HepG2 (cell line): ENCODE data around the gene ASF1B. TPM values are rescaled to one million over a fixed set of nuclear protein-coding genes. Genes with fewer than 3 reads are reported as not detected.

Experiments
- MYC ChIP-seq: sonication (generic); formaldehyde crosslinking; IDR thresholded peaks from 2 replicates; pipeline ENCODE4 v1.9.0; 2021; ENCODE audit warnings: missing genetic modification reagents, borderline replicate concordance
- ZBTB40 ChIP-seq, 2 experiments: fragments of 450-650 bp in 1 of 2; sonication (generic) in 1 of 2; formaldehyde crosslinking in 1 of 2; IDR thresholded peaks; 2 replicates each; pipeline versions ENCODE4 v1.6.1 to v1.8.0; 2016 to 2022; ENCODE audit warnings: antibody characterized with exemption in 1 of 2, mild to moderate bottlenecking in 1 of 2, missing genetic modification reagents in 1 of 2
- ZNF609 ChIP-seq: sonication (generic); formaldehyde crosslinking; IDR thresholded peaks from 2 replicates; pipeline ENCODE4 v1.4.0; 2020; ENCODE audit warnings: mild to moderate bottlenecking, missing genetic modification reagents, borderline replicate concordance
- polyA plus RNA-seq, 8 experiments: library from polyadenylated mRNA; depleted of rRNA in 3 of 8; stranded (reverse) in 7 of 8; unstranded in 1 of 8; fragments of >200 nt; fragmentation: Illumina TruSeq in 4 of 8; extraction: Trizol in 4 of 8; gene quantifications; 2 replicates each; pipeline versions ENCODE4 v1.2.1 to v1.2.3, GENCODE V29; 2011 to 2016; ENCODE audit warnings: low read depth in 4 of 8, missing spikeins in 1 of 8, mixed read lengths in 1 of 8; ENCODE audit not compliant: insufficient read depth in 1 of 8
- total RNA-seq, 5 experiments: library from RNA; depleted of rRNA; stranded (reverse); fragments of >200 nt; fragmentation: Illumina TruSeq; extraction: Trizol; gene quantifications; 2 replicates each; pipeline ENCODE4 v1.2.3, GENCODE V29; 2016; ENCODE audit warnings: low read depth in 1 of 5
- TF ChIP-seq, protein P1 (sequence below): sonication (generic); formaldehyde crosslinking; IDR thresholded peaks from 2 replicates; pipeline ENCODE4 v1.4.0; 2020; ENCODE audit warnings: missing genetic modification reagents, mild to moderate bottlenecking, borderline replicate concordance
- TF ChIP-seq, protein P2 (sequence below): sonication (generic); formaldehyde crosslinking; IDR thresholded peaks from 2 replicates; pipeline ENCODE4 v1.4.0; 2020; ENCODE audit warnings: missing genetic modification reagents
- TF ChIP-seq, protein P3 (sequence below): IDR thresholded peaks from 2 replicates; pipeline ENCODE4 v1.6.1; 2016; ENCODE audit warnings: missing compliant biosample characterization, missing genetic modification reagents, borderline replicate concordance

The ASF1B gene
- total and polyA plus RNA-seq, 2 of the 13 experiments (the other 11 are each of a cell fraction or from before 2014, with no cell fraction given): 18.2 to 24.8 TPM

GRCh38 chr19:14091081-14091812 lies 45.1 kb downstream of the ASF1B start (continued):
- TF ChIP-seq ZBTB40 (IDR thresholded peaks at IDR 0.05) (peak; percentile 99), ZBTB40 (CRISPR knock-in tag; IDR thresholded peaks at IDR 0.05) (peak; percentile 100), ZNF609 (peak; percentile 23; the same call in 1 of the 2 replicates), MYC (0 out of 2 replicates have a peak, but pooled peaks have one; percentile 21)
- TF ChIP-seq, protein P1, sequence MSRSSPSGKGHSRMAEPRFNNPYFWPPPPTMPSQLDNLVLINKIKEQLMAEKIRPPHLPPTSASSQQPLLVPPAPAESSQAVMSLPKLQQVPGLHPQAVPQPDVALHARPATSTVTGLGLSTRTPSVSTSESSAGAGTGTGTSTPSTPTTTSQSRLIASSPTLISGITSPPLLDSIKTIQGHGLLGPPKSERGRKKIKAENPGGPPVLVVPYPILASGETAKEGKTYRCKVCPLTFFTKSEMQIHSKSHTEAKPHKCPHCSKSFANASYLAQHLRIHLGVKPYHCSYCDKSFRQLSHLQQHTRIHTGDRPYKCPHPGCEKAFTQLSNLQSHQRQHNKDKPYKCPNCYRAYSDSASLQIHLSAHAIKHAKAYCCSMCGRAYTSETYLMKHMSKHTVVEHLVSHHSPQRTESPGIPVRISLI (CRISPR knock-in tag): peak; percentile 92
- TF ChIP-seq, protein P2, sequence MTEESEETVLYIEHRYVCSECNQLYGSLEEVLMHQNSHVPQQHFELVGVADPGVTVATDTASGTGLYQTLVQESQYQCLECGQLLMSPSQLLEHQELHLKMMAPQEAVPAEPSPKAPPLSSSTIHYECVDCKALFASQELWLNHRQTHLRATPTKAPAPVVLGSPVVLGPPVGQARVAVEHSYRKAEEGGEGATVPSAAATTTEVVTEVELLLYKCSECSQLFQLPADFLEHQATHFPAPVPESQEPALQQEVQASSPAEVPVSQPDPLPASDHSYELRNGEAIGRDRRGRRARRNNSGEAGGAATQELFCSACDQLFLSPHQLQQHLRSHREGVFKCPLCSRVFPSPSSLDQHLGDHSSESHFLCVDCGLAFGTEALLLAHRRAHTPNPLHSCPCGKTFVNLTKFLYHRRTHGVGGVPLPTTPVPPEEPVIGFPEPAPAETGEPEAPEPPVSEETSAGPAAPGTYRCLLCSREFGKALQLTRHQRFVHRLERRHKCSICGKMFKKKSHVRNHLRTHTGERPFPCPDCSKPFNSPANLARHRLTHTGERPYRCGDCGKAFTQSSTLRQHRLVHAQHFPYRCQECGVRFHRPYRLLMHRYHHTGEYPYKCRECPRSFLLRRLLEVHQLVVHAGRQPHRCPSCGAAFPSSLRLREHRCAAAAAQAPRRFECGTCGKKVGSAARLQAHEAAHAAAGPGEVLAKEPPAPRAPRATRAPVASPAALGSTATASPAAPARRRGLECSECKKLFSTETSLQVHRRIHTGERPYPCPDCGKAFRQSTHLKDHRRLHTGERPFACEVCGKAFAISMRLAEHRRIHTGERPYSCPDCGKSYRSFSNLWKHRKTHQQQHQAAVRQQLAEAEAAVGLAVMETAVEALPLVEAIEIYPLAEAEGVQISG (CRISPR knock-in tag): peak; percentile 48
- TF ChIP-seq, protein P3, sequence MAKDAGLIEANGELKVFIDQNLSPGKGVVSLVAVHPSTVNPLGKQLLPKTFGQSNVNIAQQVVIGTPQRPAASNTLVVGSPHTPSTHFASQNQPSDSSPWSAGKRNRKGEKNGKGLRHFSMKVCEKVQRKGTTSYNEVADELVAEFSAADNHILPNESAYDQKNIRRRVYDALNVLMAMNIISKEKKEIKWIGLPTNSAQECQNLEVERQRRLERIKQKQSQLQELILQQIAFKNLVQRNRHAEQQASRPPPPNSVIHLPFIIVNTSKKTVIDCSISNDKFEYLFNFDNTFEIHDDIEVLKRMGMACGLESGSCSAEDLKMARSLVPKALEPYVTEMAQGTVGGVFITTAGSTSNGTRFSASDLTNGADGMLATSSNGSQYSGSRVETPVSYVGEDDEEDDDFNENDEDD (CRISPR knock-in tag): peak; percentile 25; the same call in 1 of the 2 replicates
